GM19438 (cell line): ENCODE data around the gene L3MBTL1.
A peak's percentile ranks its signal among the peaks of the same experiment; 100 is the strongest.
"Not testable (repeated sequence)": the region's sequence is repeated elsewhere in the genome, so short reads cannot be mapped to it uniquely, and the experiment has no call there.

Experiments
- ATAC-seq: cut with Tn5 transposase; IDR thresholded peaks from one replicate; pipeline ENCODE4 v1.9.1; 2021; ENCODE audit warnings: low read depth; ENCODE audit not compliant: unreplicated experiment

L3MBTL1 gene

GRCh38 chr20:43502021-43502420, 5.5 kb upstream of the L3MBTL1 start:
- not testable (repeated sequence) for ATAC-seq

GRCh38 chr20:43506238-43506637, 1.3 kb upstream of the L3MBTL1 start:
- no peak for ATAC-seq

- ATAC-seq = no peak
Measured at GRCh38 chr20:43508106-43508505, 609 bp downstream of the L3MBTL1 start.

GRCh38 chr20:43508604-43509040, 1.1 kb downstream of the L3MBTL1 start:
- ATAC-seq = no peak

GRCh38 chr20:43511879-43512278, 4.4 kb downstream of the L3MBTL1 start:
- ATAC-seq = no peak

DNA sequence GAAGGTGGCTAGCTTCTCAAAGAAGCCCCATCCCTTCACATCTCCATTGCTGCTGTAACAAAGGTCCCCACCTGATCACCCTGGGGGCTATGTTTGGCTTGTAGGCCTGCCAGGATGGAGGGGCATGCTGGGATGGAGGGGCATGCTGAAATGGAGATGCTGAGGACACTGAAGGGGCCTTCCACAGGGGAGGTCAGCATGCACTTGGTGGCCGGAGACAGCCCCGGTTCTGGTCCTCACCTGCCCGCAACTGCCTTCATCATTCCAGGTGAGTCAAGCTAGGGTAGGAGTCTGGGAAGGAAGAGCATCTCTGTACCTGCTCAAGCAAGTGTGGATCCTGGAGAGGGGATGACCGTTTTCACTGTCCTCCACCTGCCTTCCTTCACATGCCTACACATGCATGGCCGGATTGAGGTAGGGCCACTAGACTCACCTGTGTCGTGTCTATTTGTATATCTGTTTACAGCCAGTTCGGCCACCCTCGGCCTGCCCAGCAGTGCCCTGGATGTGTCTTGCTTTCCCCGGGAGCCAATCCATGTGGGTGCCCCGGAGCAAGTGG, 6.0 kb downstream of the L3MBTL1 start:
- peak; percentile 5 for ATAC-seq

DNA sequence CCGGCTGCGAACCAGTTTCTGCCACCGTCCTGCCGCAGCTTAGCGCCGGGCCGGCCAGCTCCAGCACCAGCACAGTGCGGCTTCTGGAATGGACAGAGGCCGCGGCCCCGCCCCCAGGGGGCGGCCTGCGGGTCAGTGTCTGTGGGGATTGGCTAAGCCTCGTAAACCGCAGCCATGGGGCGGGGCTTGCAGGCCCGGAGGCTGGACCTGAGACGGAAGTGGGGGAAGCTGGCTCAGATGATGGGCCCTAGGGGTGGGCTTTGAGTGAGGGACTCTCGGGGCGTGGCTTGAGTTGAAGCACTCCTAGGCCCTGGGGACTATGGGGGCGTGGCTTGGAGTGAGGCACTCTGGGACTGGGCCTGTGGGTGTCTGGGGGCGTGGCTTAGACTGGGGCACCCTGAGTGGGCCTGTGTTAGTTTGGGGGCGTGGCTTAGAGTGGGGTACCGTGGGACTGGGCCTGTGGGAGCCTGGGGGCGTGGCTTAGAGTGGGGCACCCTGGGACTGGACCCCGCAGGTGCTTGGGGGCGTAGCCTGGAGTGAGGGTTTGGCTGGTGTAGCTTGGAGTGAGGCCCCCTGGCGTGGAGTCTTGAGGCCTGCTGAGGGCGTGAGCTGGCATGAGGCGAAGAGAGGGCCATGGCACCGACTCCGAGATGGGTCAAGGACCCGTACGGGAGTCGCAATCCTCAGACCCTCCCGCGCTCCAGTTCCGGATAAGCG, 6.6 kb downstream of the L3MBTL1 start:
- peak; percentile 82 for ATAC-seq

DNA sequence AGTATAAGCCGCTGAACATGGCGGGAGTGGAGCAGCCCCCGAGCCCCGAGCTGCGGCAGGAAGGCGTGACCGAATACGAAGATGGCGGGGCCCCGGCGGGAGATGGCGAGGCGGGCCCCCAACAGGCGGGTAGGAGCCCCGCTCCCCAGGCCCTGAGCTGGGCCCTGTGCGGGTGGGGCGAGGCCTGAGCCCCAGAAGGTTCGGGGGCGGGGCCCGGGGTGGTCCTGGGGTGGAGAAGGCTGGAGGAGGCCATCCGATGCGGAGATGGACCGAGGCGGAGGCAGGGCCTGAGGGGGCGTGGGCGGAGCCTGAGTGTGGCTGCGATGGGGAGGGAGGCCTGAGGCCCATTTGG, 7.1 kb downstream of the L3MBTL1 start:
- peak; percentile 20 for ATAC-seq

GRCh38 chr20:43515628-43516027, 8.1 kb downstream of the L3MBTL1 start:
- ATAC-seq = no peak

DNA sequence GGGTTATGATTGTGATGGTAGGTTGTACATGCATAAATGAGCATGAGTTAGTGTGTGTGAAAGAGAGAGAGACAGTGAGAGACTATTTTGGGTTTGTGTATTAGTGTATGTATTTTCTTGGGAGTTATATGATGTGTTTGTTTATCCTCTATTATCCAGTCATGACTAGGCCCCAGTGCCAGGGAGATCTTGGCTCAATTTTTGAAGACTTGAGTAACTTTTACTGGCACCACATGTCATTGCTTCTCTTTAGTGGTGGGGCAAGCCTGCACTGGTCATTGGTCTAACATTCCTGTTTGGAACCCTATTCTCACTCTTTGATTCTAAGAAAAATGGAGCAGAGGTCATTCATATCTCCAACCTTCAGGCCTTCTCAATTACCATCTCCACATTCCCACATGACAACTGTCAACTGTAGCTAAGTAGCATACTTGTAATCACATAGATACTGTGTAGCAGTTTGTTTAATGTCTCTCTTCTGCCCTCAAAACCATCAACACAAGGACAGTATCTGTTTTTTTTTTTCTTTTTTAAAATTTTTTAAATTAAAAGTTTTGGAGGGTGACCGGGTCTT, 8.8 kb downstream of the L3MBTL1 start:
- ATAC-seq = no peak

DNA sequence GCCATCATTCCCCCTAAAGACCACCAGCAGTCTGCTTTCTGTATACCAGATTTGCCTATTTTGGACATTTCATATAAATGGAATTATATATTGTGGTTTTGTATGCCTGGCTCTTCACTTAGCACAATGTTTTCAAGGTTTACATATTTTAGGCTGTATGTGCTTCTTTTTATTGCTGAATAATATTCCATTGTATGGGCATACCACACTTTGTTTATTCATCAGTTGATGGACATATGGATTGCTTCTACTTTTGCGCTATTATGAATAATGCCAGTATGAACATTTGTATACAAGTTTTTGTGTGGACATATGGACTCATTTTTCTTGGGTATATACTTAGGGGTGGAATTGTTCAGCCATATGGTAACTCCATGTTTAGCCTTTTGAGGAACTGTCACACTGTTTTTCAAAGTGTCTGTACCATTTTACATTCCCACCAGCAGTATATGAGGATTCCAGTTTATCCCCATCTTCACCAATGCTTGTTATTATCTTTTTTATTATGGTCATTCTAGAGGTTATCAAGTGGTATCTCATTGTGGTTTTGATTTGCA, 12.7 kb downstream of the L3MBTL1 start:
- no peak for ATAC-seq

- ATAC-seq = no peak
Measured at GRCh38 chr20:43525021-43525420, 17.5 kb downstream of the L3MBTL1 start.

DNA sequence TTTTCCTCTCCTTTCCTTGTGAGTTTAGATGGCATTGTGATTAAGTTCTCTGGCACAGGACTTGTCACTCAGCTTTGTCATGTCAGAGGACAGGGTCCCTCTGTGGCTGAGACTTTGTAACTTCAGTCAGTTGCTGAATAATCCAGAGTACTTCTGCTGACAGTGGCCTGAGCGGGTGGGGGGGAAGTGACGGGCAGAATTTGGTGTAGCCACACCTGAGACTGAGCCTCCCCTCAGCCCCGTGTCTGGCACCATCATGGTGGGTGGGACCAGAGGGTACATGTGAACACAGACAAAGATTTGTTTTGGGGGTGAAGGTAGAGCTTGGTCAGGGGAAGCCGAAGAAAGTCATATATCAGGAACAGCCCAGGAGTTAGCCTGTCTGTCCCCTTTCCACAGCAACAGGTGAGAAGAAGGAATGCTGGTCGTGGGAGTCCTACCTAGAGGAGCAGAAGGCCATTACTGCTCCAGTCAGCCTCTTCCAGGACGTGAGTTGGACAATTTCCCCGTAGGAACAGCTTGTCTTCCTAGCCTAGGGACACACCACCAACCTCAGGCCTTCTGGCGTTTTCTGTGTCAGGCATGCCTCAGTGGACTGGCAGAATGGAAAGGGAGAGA, 20.9 kb downstream of the L3MBTL1 start:
- no peak for ATAC-seq

GRCh38 chr20:43529051-43529450, 21.6 kb downstream of the L3MBTL1 start:
- ATAC-seq = no peak

GRCh38 chr20:43529457-43530153, 22.1 kb downstream of the L3MBTL1 start:
- ATAC-seq = no peak

DNA sequence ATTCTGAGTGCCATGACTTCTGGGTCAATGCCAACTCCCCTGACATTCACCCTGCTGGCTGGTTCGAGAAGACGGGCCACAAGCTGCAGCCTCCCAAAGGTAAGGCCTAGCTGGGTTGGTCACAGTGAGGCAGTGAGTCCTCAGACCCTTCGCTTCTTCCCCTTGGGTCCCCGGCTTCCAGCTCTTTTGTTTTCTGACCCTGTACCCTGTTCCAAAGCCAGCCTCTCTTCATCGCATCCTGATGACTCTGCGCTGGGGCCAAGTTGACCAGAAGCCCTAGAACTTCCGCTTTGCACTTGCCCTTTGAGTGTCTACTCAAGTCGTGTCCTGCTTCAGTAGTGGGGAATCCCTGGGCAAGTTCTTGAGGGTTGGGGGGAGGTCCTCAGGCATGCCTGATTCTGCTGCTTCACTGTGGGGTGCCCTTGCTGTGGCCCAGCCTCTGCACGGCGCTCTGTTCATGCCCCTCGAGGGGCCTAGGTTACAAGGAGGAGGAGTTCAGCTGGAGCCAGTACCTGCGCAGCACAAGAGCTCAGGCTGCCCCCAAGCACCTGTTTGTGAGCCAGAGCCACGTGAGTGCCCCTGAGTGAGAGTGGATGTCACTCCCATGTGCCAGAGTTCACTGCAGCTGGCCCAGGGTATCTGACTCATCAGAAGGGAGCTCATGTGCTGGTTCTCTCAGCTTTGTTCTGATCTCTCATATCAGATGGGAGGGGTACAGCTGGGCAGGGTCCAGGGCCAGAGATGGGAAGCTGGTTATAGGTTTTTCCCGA, 23.0 kb downstream of the L3MBTL1 start:
- ATAC-seq = no peak

DNA sequence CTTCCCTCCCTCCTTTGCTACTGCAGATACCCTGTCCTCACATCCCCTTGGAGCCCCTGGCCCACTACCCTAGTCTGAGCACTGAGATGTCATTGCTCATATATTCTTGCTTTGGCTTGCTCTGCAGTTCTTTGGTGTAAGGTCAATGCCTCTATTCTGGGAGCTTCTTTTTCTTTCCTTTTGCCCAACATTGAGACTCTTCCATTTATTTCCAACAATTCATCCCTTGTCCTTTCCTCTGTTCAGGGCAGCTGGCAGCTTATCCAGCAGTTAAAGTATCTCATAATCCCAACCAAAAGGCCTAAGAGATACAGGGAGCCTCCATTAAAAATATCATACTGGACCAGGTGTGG, 23.6 kb downstream of the L3MBTL1 start:
- no peak for ATAC-seq

DNA sequence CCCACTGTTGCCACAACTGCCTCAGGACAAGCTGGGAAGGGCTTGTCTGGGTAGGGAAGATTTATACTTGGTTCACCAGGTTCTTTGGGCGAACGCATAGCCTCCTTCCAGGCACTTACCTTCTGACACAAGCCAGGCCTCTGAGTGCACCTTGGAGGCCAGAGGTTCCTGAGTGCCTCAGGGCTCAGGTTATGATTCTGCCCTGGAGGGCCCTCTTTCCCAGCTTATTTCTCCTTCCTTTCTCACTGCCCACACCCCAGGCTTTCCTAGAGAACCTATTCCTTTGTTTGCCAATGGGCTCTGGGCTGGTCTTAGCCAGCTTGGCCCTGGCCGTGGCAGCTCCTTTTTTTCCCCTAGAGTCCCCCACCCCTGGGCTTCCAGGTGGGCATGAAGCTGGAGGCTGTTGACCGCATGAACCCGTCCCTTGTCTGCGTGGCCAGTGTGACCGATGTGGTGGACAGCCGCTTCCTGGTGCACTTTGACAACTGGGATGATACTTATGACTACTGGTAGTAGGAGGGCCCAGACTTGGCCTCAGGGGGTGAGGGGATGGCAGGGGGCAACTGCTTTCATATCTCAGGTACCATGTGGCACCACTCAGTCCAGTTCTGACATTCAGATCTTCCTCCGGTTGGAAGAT, 25.0 kb downstream of the L3MBTL1 start:
- no peak for ATAC-seq

DNA sequence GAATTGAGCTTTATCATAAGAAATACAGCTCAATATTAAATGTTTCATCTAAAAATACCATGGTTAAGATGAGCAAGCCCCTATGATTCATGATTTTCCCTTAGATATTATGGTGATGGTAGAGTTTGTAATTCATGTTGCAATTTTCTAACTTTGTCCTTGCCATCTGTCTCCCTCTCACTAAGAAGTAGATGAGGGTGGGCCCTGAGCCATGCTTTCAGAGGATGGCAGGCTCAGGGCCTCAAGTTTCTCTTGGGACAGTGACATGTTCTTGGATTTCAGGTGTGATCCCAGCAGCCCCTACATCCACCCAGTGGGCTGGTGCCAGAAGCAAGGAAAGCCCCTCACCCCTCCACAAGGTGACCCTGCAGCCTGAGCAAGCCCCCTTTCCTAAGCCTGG, 25.6 kb downstream of the L3MBTL1 start:
- ATAC-seq = no peak

- ATAC-seq = no peak
Measured at GRCh38 chr20:43534016-43534415, 26.5 kb downstream of the L3MBTL1 start.
